ENCODE data around the gene LENEP. TPM values are rescaled to one million over a fixed set of nuclear protein-coding genes. Genes with fewer than 3 reads are reported as not detected.

LENEP gene
- total and polyA plus RNA-seq, 2 of the 8 experiments (the other 6 are each of a cell fraction or from before 2014, with no cell fraction given) = 1.3 TPM; not detected in 1

DNA sequence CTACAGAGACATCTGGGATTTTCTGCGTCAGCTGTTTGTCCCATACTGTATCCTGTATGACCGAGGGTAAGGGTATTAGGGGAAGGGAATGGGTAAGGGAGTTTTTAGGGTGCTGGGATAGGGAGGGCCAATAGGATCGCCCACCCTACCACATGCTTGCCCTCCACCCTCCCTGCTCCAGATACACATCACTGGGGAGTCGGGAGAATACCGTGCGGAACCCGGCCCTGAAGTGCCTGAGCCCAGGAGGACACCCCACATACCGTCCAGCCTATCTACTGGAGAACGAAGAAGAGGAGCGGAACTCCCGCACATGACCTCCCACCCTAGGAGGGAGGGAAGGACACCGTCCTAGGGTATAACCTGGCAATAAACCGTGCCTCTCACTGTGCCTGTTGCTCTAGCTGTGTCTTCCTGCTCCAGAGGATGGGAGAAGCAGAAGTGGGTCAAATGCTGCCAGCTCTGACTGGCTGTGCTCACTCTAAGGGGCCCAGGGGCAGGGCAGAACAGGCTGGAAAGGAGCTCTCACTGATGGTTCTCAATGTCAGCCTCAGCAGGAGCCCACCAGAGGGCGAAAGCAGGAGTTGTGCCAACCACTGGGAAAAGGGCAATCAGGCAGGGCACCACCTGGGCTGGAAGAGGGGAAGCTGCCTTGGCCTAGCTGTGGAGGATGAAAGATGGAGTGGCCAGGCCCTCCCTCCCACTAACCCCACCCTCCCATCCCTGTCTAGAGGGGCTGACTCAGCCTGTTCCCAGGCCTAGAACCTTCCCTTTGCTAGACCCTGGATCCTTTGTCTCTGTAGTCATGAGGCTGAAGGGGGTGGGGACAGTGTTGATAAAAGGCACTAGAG lies 440 bp upstream of the LENEP start:
- no peak for FAIRE-seq

More for the DNA sequence above, 440 bp upstream of the LENEP start:
- no peak overlapping the region for H3K56ac ChIP-seq (replicated peaks; ENCODE audit: insufficient read length, low read depth, low read length)
- H2AFZ ChIP-seq (ENCODE audit: low read length) = no peak overlapping the region
- ChIA-PET CTCF (ENCODE audit: partially characterized antibody) (interaction anchor here (1.1 to 14.0 kb wide), 11 partner anchors 11 to 180 kb away, joined by 3 to 334 read pairs (median 15); partner anchors contain the start of genes ADAM15, CKS1B, EFNA4 and FLAD1), POLR2A (ENCODE audit: partially characterized antibody) (interaction anchor here (0.6 to 42.8 kb wide), 15 partner anchors 11 to 461 kb away, joined by 3 to 702 read pairs (median 5); partner anchors contain the start of genes ADAM15, CKS1B, EFNA4 and FLAD1)
- 89% methylated on average over 14 of the region's 14 CpGs; no CpG with 5 or more reads in 1 of the 2 experiments for WGBS, 2 experiments (ENCODE audit: extremely low coverage in 1 of 2, insufficient coverage in 1 of 2, insufficient read length in 1 of 2, insufficient replicate concordance in 2 of 2, low coverage in 1 of 2, low lambda C conversion rate in 2 of 2, missing lambda C conversion rate in 1 of 2)
- H3K14ac ChIP-seq (ENCODE audit: insufficient read length) = no peak overlapping the region
- peak overlapping the region in 1 of 4 experiments; percentile 50; a peak in 2 of 7 replicates for H3K9ac ChIP-seq (replicated peaks in 1 of 4; ENCODE audit: extremely low read depth in 1 of 4, low read depth in 3 of 4, low read length in 3 of 4)
- no peak overlapping the region for H3K4ac ChIP-seq (replicated peaks; ENCODE audit: insufficient read length, low read depth, low read length)
- peaks cover 10 to 17% of the 10 kb centered on the region in 2 experiments for H4K20me1 ChIP-seq (replicated peaks in 1 of 2; ENCODE audit: control insufficient read depth in 1 of 2, insufficient read depth in 2 of 2, low read length in 2 of 2)
- peaks cover 4% of the 10 kb centered on the region; the same call in 1 of the 2 replicates for H3K79me1 ChIP-seq (ENCODE audit: low read depth, low read length)
- H3K36me3 ChIP-seq (ENCODE audit: control insufficient read depth in 2 of 4, insufficient read depth in 4 of 4, low read length in 3 of 4) = peaks cover 9 to 33% (median 26%) of the 10 kb centered on the region in 4 experiments
- H3K4me1 ChIP-seq (replicated peaks in 1 of 4; ENCODE audit: control insufficient read depth in 3 of 4, insufficient read depth in 4 of 4, low read length in 3 of 4) = peaks cover 0 to 7% (median 3%) of the 10 kb centered on the region in 4 experiments; a peak in 3 of 7 replicates
- peak; percentile 12 to 33; a peak in 2 of 4 replicates for TF ChIP-seq RAD21 (IDR thresholded peaks at IDR 0.05 in 1 of 2, conservative IDR thresholded peaks at IDR 0.05 in 1 of 2; ENCODE audit: low read depth in 2 of 2, low read length in 2 of 2)
- TF ChIP-seq EGR1 (IDR thresholded peaks at IDR 0.05; ENCODE audit: borderline replicate concordance, low read depth, low read length) = no peak
- TF ChIP-seq POLR2A (IDR thresholded peaks at IDR 0.05; ENCODE audit: control extremely low read depth in 1 of 2, low read depth in 2 of 2, low read length in 2 of 2) = peak; percentile 51 to 61
- TF ChIP-seq, protein P1, sequence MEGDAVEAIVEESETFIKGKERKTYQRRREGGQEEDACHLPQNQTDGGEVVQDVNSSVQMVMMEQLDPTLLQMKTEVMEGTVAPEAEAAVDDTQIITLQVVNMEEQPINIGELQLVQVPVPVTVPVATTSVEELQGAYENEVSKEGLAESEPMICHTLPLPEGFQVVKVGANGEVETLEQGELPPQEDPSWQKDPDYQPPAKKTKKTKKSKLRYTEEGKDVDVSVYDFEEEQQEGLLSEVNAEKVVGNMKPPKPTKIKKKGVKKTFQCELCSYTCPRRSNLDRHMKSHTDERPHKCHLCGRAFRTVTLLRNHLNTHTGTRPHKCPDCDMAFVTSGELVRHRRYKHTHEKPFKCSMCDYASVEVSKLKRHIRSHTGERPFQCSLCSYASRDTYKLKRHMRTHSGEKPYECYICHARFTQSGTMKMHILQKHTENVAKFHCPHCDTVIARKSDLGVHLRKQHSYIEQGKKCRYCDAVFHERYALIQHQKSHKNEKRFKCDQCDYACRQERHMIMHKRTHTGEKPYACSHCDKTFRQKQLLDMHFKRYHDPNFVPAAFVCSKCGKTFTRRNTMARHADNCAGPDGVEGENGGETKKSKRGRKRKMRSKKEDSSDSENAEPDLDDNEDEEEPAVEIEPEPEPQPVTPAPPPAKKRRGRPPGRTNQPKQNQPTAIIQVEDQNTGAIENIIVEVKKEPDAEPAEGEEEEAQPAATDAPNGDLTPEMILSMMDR (IDR thresholded peaks at IDR 0.05; ENCODE audit: control extremely low read depth in 1 of 3, insufficient read depth in 1 of 3, low read depth in 1 of 3, low read length in 3 of 3) = peak; percentile 45 to 51 (median 48)
- peak; percentile 65 for TF ChIP-seq POLR2AphosphoS5 (IDR thresholded peaks at IDR 0.05; ENCODE audit: low read depth, low read length)
- TF ChIP-seq HDAC6 (IDR thresholded peaks at IDR 0.05; ENCODE audit: low read depth, low read length) = no peak
- no peak overlapping the region for H2BK5ac ChIP-seq (ENCODE audit: low read depth, low read length)
- H3K18ac ChIP-seq (ENCODE audit: extremely low read depth, low read length) = no peak overlapping the region
- H4K5ac ChIP-seq (ENCODE audit: insufficient read length, low read depth, low read length) = no peak overlapping the region
- H3K4me3 ChIP-seq (ENCODE audit: extremely low read depth in 1 of 4, insufficient read depth in 2 of 4, low read depth in 3 of 4, low read length in 4 of 4) = no peak overlapping the region
- no peak overlapping the region for H3K4me2 ChIP-seq (ENCODE audit: insufficient read depth in 1 of 2, low read depth in 2 of 2, low read length in 2 of 2)
- H4K91ac ChIP-seq (replicated peaks; ENCODE audit: insufficient read length, low read length) = no peak overlapping the region
- H2BK120ac ChIP-seq (replicated peaks; ENCODE audit: low read depth, low read length) = no peak overlapping the region
- no peak overlapping the region for H2BK15ac ChIP-seq (ENCODE audit: low read length)
- peak overlapping the region; percentile 58; the same call in 1 of the 2 replicates for H3K27ac ChIP-seq (ENCODE audit: low read depth, low read length)
- no peak overlapping the region for H4K8ac ChIP-seq (ENCODE audit: extremely low read depth, insufficient read depth, low read length)
- no peak overlapping the region for H3K23ac ChIP-seq (ENCODE audit: insufficient read length)
- no peak overlapping the region for H2BK20ac ChIP-seq (ENCODE audit: low read length)
- no peak overlapping the region; the same call in 1 of the 2 replicates for H2AK5ac ChIP-seq (ENCODE audit: low read depth, low read length)
- no peaks in the 10 kb centered on the region for H3K9me3 ChIP-seq (ENCODE audit: insufficient read depth in 2 of 2, low read depth in 1 of 2, low read length in 1 of 2)
- DNase-seq (ENCODE audit: low read depth in 1 of 2, low spot score in 2 of 2) = peak in 1 of 2 experiments; percentile 58
- no peaks in the 10 kb centered on the region; the same call in 1 of the 2 replicates for H3K23me2 ChIP-seq (ENCODE audit: low read depth, low read length)
- H2BK12ac ChIP-seq (ENCODE audit: low read depth, low read length) = no peak overlapping the region
- no peaks in the 10 kb centered on the region for H3K27me3 ChIP-seq (replicated peaks in 1 of 4; ENCODE audit: control insufficient read depth in 3 of 4, extremely low read depth in 1 of 4, insufficient read depth in 3 of 4, low read length in 3 of 4)
- H3K79me2 ChIP-seq (ENCODE audit: control insufficient read depth in 1 of 2, insufficient read depth in 2 of 2, low read length in 2 of 2) = peaks cover 0 to 16% of the 10 kb centered on the region in 2 experiments; a peak in 2 of 4 replicates
